ENCODE data around the gene RRM2.

RRM2 gene

DNA sequence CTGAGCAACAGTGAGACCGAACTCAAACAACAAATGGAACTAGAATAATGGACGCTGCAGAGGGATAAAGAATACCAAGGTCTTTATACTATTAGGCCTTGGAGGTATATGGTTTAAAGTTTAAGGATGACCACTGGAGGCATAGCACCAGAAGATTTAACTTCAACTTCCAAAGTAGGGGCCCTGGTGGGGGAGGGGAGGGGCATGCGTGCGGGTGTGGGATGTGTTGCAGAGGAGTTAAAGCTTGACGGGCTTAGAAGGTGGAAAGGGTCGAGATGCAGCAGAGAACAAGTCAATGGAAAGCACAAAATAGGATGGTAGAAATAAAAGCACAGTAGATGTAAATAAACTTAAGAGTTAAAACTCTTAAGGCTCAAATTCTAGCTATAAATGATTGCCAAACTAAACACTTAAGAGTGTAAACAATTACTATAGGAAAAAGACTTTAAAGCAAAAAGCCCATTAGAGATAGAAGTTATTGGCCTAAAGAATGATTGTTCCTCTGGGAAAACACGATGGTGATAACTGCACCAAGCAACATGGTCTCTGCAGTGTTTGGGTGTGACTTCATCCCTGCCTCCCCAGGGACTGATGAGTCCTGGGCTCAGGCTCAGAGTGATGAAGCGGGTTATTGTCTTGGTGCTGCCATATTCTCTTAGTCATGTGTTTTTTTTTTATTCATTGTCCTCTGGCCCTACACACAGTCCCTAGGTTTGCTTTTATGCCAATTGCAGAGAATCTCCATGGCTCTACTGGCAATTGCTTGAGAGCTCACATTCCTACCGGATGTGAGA is 13.0 kb downstream of the RRM2 start:
- TF ChIP-seq GATA3 (IDR thresholded peaks at IDR 0.05; ENCODE audit: low read depth, low read length): no peak
- no peak for TF ChIP-seq GATA2 (IDR thresholded peaks at IDR 0.05; ENCODE audit: low read depth, low read length)

- TF ChIP-seq GATA2 (IDR thresholded peaks at IDR 0.05; ENCODE audit: low read depth, low read length): no peak
- no peak for TF ChIP-seq GATA3 (IDR thresholded peaks at IDR 0.05; ENCODE audit: low read depth, low read length)
These were observed 13.8 kb downstream of the RRM2 start for GRCh38 chr2:10136101-10136934.

- TF ChIP-seq GATA3 (IDR thresholded peaks at IDR 0.05; ENCODE audit: low read depth, low read length) (no peak), GATA2 (IDR thresholded peaks at IDR 0.05; ENCODE audit: low read depth, low read length) (no peak)
These were observed 14.7 kb downstream of the RRM2 start for GRCh38 chr2:10137053-10137843.

GRCh38 chr2:10139536-10139935 is 17.0 kb downstream of the RRM2 start:
- TF ChIP-seq GATA3 (IDR thresholded peaks at IDR 0.05; ENCODE audit: low read depth, low read length) (no peak), GATA2 (IDR thresholded peaks at IDR 0.05; ENCODE audit: low read depth, low read length) (no peak)

- no peak for TF ChIP-seq GATA3 (IDR thresholded peaks at IDR 0.05; ENCODE audit: low read depth, low read length)
- no peak for TF ChIP-seq GATA2 (IDR thresholded peaks at IDR 0.05; ENCODE audit: low read depth, low read length)
These were observed 18.5 kb downstream of the RRM2 start for GRCh38 chr2:10140841-10141610.

DNA sequence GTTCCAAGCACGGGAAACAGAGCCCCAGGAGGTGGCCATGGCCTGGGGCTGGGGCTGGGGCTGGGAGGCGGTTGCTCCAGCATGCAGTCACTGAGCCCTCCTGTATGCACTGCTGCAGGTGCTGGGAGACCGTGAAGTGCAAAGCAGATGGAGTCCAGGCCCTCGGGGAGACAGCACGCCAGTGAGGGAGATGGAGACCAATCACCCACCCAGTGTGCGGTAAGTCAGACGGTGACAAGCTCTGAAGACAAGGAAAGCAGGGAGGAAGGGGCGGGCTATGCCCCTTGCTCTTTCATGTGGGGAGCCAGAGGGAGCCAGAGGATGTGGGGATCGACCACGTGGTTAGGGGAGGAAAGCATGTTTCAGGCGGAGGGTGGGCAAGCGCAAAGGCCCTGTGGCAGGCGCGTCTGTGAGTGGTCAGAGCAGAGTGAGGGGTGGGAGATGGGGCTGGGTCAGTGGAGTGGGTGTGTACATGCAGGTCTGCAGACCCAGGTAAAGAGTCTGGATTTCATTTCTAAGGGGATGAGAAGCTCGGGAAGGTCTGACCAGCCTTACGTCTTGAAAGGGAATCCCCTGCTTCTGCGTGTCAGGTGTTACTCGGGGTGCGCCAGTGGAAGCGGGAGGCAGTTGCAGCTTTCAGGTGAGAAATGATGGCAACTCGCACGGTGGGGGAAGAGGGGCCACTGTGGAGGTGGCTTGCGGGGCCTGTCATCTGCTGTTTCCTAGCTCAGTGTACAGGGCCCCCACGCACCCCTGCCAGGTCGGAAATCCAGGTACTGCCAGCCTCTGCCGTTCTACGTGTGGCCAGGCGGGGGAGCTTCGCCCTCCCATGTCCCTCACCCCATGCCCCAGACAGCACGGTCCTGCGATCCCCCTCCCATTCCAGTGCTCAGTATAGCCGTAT is 19.4 kb downstream of the RRM2 start:
- TF ChIP-seq GATA3 (IDR thresholded peaks at IDR 0.05; ENCODE audit: low read depth, low read length) (no peak), GATA2 (IDR thresholded peaks at IDR 0.05; ENCODE audit: low read depth, low read length) (no peak)

GRCh38 chr2:10142640-10142965 is 20.1 kb downstream of the RRM2 start:
- no peak for TF ChIP-seq GATA3 (IDR thresholded peaks at IDR 0.05; ENCODE audit: low read depth, low read length)
- no peak for TF ChIP-seq GATA2 (IDR thresholded peaks at IDR 0.05; ENCODE audit: low read depth, low read length)

GRCh38 chr2:10144771-10145518 is 22.4 kb downstream of the RRM2 start:
- no peak for TF ChIP-seq GATA2 (IDR thresholded peaks at IDR 0.05; ENCODE audit: low read depth, low read length)
- no peak for TF ChIP-seq GATA3 (IDR thresholded peaks at IDR 0.05; ENCODE audit: low read depth, low read length)

DNA sequence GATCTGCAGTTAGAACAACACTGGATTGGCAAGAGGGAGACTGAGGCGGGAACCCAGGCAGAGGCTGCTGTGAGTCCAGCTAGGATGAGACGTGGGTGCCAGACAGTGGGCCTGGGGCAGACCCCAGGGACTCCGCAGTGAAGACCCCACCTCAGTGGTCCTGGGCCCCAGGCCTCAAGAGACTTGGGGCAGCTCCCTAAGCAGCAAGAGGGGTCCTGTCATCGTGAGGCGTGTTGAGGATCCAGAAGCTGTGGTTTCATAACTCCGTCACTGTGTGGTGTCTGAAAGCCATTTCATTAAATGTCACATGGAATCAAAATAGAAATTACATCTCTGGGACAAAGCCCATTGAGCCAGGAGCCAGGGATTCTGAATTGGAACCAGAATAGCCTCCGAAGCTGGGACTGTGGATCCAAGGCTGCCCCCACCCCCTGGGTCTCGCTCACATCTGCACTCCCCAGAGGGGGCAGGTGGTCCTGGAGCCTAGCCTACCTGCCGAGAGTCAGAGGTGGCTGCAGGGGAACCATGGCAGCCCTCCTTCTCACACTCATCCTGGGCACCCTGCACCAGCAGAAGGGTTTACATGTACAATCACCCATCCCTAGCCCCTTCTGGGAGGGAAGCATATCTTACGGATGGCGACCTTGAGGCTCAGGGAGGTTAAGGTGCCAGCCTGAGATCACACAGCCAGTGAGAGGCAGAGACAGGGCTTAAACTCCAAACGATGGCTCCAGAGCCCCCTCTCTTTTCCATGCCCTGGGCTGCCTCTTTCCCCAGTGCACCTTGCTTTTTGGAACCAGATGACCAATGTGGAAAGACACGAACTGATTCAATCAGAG is 23.2 kb downstream of the RRM2 start:
- TF ChIP-seq GATA3 (IDR thresholded peaks at IDR 0.05; ENCODE audit: low read depth, low read length) (no peak), GATA2 (IDR thresholded peaks at IDR 0.05; ENCODE audit: low read depth, low read length) (no peak)

DNA sequence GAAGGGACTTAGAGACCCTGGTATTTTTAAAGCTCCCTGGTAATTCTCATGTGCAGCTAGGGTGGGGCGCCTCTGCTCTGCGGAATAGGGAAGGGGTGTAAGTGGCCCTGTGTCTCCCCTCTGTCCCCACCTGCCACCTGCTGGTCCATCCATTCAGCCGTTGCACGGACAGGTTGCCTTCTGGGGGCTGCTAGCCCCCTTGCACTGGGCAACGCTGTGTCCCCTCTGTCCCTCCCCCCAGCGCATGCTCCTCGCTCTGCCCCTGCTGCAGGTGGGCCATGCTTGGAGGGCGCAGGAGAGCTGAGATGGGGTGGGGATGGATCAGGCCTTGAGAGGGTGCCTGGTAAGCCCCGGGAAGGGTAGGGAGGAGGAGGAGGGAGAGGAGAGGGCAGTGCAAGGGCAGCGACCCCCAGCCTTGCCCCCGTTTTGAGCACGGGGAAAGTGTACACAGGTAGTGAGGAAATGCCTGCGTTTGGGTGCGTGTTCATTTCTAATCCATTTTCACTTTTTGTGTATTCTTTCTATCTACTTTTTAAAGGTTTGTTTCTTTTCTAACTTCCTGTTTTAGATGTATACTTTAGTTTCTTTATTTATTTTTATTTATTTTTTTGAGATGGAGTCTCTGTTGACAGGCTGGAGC is 23.9 kb downstream of the RRM2 start:
- no peak for TF ChIP-seq GATA3 (IDR thresholded peaks at IDR 0.05; ENCODE audit: low read depth, low read length)
- TF ChIP-seq GATA2 (IDR thresholded peaks at IDR 0.05; ENCODE audit: low read depth, low read length): no peak

- no peak for TF ChIP-seq GATA3 (IDR thresholded peaks at IDR 0.05; ENCODE audit: low read depth, low read length)
- no peak for TF ChIP-seq GATA2 (IDR thresholded peaks at IDR 0.05; ENCODE audit: low read depth, low read length)
These were observed 25.7 kb downstream of the RRM2 start for GRCh38 chr2:10148268-10148667.
